KOPT-K1 (cell line): ENCODE measurements around the gene COX7B2.

Experiments
- H3K27ac ChIP-seq: fragments of 200-600 bp; sonication (generic); 2 replicates; pipeline ENCODE4 v1.5.1; 2016; ENCODE audit warnings: antibody characterized with exemption, mild to moderate bottlenecking, low read depth, low read length; ENCODE audit not compliant: poor library complexity, severe bottlenecking
- H3K36me3 ChIP-seq: fragments of 200-600 bp; sonication (generic); 2 replicates; pipeline ENCODE4 v1.5.1; 2017; ENCODE audit warnings: antibody characterized with exemption, mild to moderate bottlenecking, low read length, moderate library complexity; ENCODE audit not compliant: insufficient read depth
- H3K9me3 ChIP-seq: fragments of 200-600 bp; sonication (generic); 2 replicates; pipeline ENCODE4 v1.5.1; 2017; ENCODE audit warnings: antibody characterized with exemption, low read length, mild to moderate bottlenecking; ENCODE audit not compliant: insufficient read depth, poor library complexity, severe bottlenecking

Gene COX7B2

DNA sequence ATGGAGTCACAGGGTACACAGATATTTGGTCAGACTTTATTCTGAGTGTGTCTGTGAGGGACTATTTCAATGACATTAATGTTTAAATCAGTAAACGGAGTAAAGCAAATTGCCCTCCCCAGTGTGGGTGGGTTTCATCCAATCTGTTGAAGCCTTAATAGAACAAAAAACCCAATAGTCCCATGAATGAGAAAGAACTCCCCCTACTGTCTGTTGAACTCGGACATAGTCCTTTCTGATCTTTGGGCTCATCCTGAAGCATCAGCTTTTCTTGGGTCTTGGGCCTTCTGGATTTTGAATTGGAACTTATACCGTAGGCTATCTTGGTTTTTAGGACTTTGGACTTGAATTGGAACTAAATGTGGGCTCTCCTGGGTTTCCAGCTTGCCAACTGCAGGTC is 193.6 kb downstream of the COX7B2 start:
- Histone ChIP-seq H3K27ac (no peak overlapping the region), H3K36me3 (no peaks in the 10 kb centered on the region), H3K9me3 (no peaks in the 10 kb centered on the region)

DNA sequence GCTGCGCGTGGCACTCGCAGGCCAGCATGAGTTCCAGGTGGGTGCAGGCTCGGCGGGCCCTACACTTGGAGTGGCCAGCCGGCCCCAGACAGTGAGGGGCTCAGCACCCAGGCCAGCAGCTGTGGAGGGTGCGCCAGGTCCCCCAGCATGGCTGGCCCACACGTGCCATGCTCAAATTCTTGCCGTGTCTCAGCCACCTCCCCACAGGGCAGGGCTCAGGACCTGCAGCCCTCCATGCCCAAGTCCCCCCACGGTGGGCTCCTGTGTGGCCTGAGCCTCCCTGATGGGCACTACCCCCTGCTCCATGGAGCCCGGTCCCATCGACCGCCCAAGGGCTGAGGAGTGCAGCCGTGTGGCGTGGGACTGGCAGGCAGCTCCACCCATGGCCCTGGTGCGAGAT is 210.2 kb downstream of the COX7B2 start:
- H3K9me3 ChIP-seq: no peaks in the 10 kb centered on the region
- no peak overlapping the region for H3K27ac ChIP-seq
- no peaks in the 10 kb centered on the region for H3K36me3 ChIP-seq
